Parathyroid adenoma (tissue), 2 donors: ENCODE results near the gene FNDC11.

Experiments
- H2AFZ ChIP-seq: fragments of 300-600 bp; sonication (generic); one replicate; pipeline ENCODE4 v1.7.0; 2017; ENCODE audit warnings: antibody characterized with exemption, mild to moderate bottlenecking
- H3K27ac ChIP-seq: fragments of 300-600 bp; sonication (generic); one replicate; pipeline ENCODE4 v1.7.0; 2017
- H3K27me3 ChIP-seq: fragments of 300-600 bp; sonication (generic); one replicate; pipeline ENCODE4 v1.7.0; 2017; ENCODE audit warnings: low read length; ENCODE audit not compliant: control insufficient read depth, insufficient read depth
- H3K36me3 ChIP-seq: fragments of 300-600 bp; sonication (generic); one replicate; pipeline ENCODE4 v1.7.0; 2017; ENCODE audit warnings: low read length; ENCODE audit not compliant: control insufficient read depth, insufficient read depth
- H3K4me1 ChIP-seq: fragments of 300-600 bp; sonication (generic); one replicate; pipeline ENCODE4 v1.7.0; 2017; ENCODE audit warnings: control low read depth
- H3K4me2 ChIP-seq: fragments of 300-600 bp; sonication (generic); one replicate; pipeline ENCODE4 v1.7.0; 2017; ENCODE audit warnings: low read length
- H3K4me3 ChIP-seq: fragments of 300-600 bp; sonication (generic); one replicate; pipeline ENCODE4 v1.7.0; 2017; ENCODE audit warnings: low read depth, low read length
- H3K79me2 ChIP-seq: fragments of 300-600 bp; sonication (generic); one replicate; pipeline ENCODE4 v1.7.0; 2017; ENCODE audit warnings: control low read depth
- H3K9ac ChIP-seq: fragments of 300-600 bp; sonication (generic); one replicate; pipeline ENCODE4 v1.7.0; 2017; ENCODE audit warnings: mild to moderate bottlenecking
- H3K9me3 ChIP-seq: fragments of 300-600 bp; sonication (generic); one replicate; pipeline ENCODE4 v1.7.0; 2017; ENCODE audit warnings: low read length; ENCODE audit not compliant: control insufficient read depth
- CTCF ChIP-seq: fragments of 300-600 bp; sonication (generic); IDR thresholded peaks from one replicate; pipeline ENCODE4 v1.7.0; 2017; ENCODE audit warnings: antibody characterized with exemption, mild to moderate bottlenecking
- donor health status: primary hyperparathyroidism.

The FNDC11 gene

GRCh38 chr20:63591786-63592355, 37.9 kb downstream of the FNDC11 start:
- no peak overlapping the region for H2AFZ ChIP-seq
- no peaks in the 10 kb centered on the region for H3K36me3 ChIP-seq
- H3K79me2 ChIP-seq = no peaks in the 10 kb centered on the region
- H3K4me2 ChIP-seq = no peak overlapping the region
- no peak for TF ChIP-seq CTCF
- H3K27me3 ChIP-seq = no peaks in the 10 kb centered on the region
- no peak overlapping the region for H3K4me3 ChIP-seq
- H3K9me3 ChIP-seq = no peaks in the 10 kb centered on the region
- no peak overlapping the region for H3K27ac ChIP-seq
- H3K4me1 ChIP-seq = no peaks in the 10 kb centered on the region
- no peak overlapping the region for H3K9ac ChIP-seq

- Histone ChIP-seq H3K27me3 (no peaks in the 10 kb centered on the region), H3K79me2 (no peaks in the 10 kb centered on the region), H3K4me2 (no peak overlapping the region), H3K9ac (no peak overlapping the region), H3K9me3 (no peaks in the 10 kb centered on the region), H3K4me3 (no peak overlapping the region), H2AFZ (no peak overlapping the region), H3K27ac (no peak overlapping the region), H3K36me3 (no peaks in the 10 kb centered on the region), H3K4me1 (no peaks in the 10 kb centered on the region)
- no peak for TF ChIP-seq CTCF
Observed at GRCh38 chr20:63592661-63593060, 38.7 kb downstream of the FNDC11 start.

- Histone ChIP-seq H3K9ac (no peak overlapping the region), H3K79me2 (no peaks in the 10 kb centered on the region), H3K36me3 (no peaks in the 10 kb centered on the region), H3K27me3 (no peaks in the 10 kb centered on the region), H3K27ac (no peak overlapping the region), H3K4me1 (no peaks in the 10 kb centered on the region), H2AFZ (no peak overlapping the region), H3K4me2 (no peak overlapping the region), H3K4me3 (no peak overlapping the region), H3K9me3 (no peaks in the 10 kb centered on the region)
- no peak for TF ChIP-seq CTCF
Observed at GRCh38 chr20:63594043-63594561, 40.1 kb downstream of the FNDC11 start.

GRCh38 chr20:63595416-63596127, 41.6 kb downstream of the FNDC11 start:
- Histone ChIP-seq H3K4me2 (no peak overlapping the region), H3K4me1 (no peaks in the 10 kb centered on the region), H3K79me2 (no peaks in the 10 kb centered on the region), H2AFZ (no peak overlapping the region), H3K9ac (no peak overlapping the region), H3K27ac (no peak overlapping the region), H3K9me3 (no peaks in the 10 kb centered on the region), H3K4me3 (no peak overlapping the region), H3K27me3 (no peaks in the 10 kb centered on the region), H3K36me3 (no peaks in the 10 kb centered on the region)
- TF ChIP-seq CTCF = no peak

GRCh38 chr20:63596423-63596822, 42.5 kb downstream of the FNDC11 start:
- Histone ChIP-seq H3K27ac (no peak overlapping the region), H3K4me2 (no peak overlapping the region), H3K9ac (no peak overlapping the region), H3K27me3 (no peaks in the 10 kb centered on the region), H3K4me1 (no peaks in the 10 kb centered on the region), H3K9me3 (no peaks in the 10 kb centered on the region), H3K79me2 (no peaks in the 10 kb centered on the region), H3K4me3 (no peak overlapping the region), H3K36me3 (no peaks in the 10 kb centered on the region), H2AFZ (no peak overlapping the region)
- TF ChIP-seq CTCF = no peak
